8988T (cell line): ENCODE data around the gene DDX17.

ENCODE experiments used
- DNase-seq: peaks from one replicate; pipeline ENCODE4 v3.0.0; 2011

Gene DDX17

GRCh38 chr22:38464992-38465672, 41.0 kb downstream of the DDX17 start:
- DNase-seq: no peak

GRCh38 chr22:38462960-38463784, 42.9 kb downstream of the DDX17 start:
- no peak for DNase-seq

GRCh38 chr22:38461414-38462081, 44.6 kb downstream of the DDX17 start:
- peak; percentile 89 for DNase-seq

- DNase-seq: no peak
These were observed 45.1 kb downstream of the DDX17 start for GRCh38 chr22:38461057-38461413.

GRCh38 chr22:38460426-38460840, 45.7 kb downstream of the DDX17 start:
- DNase-seq: no peak

GRCh38 chr22:38456841-38457699, 49.0 kb downstream of the DDX17 start:
- DNase-seq: no peak

GRCh38 chr22:38456272-38456835, 49.8 kb downstream of the DDX17 start:
- no peak for DNase-seq

- DNase-seq: peak; percentile 78
These were observed 50.4 kb downstream of the DDX17 start for GRCh38 chr22:38455530-38456271.

- DNase-seq: no peak
These were observed 51.0 kb downstream of the DDX17 start, which contains the start of gene KCNJ4 for GRCh38 chr22:38455076-38455529. KCNJ4 (minus strand) TSS chr22:38455199; CDS start chr22:38428132, 27,067 bp downstream.

- peak; percentile 46 for DNase-seq
These were observed 51.6 kb downstream of the DDX17 start for GRCh38 chr22:38454353-38455075.

GRCh38 chr22:38453996-38454352, 52.1 kb downstream of the DDX17 start:
- DNase-seq: no peak

GRCh38 chr22:38453066-38453672, 52.9 kb downstream of the DDX17 start:
- no peak for DNase-seq

GRCh38 chr22:38452373-38453065, 53.6 kb downstream of the DDX17 start:
- DNase-seq: no peak

- DNase-seq: no peak
These were observed 54.2 kb downstream of the DDX17 start for GRCh38 chr22:38451864-38452263.

- DNase-seq: no peak
These were observed 54.7 kb downstream of the DDX17 start for GRCh38 chr22:38451404-38451803.

- no peak for DNase-seq
These were observed 55.8 kb downstream of the DDX17 start for GRCh38 chr22:38450234-38450797.

- DNase-seq: no peak
These were observed 56.3 kb downstream of the DDX17 start for GRCh38 chr22:38449776-38450175.

GRCh38 chr22:38448945-38449745, 57.0 kb downstream of the DDX17 start:
- no peak for DNase-seq
